RWPE2 (cell line): Measurements from ENCODE around the gene DPYSL4.

Experiments used
- ATAC-seq: fragments of 200-7000 bp; cut with Tn5 transposase; 3 replicates; pipeline ENCODE4 v1.9.1; 2021; ENCODE audit warnings: low read depth
- DNase-seq: peaks from one replicate; pipeline ENCODE4 v3.0.0-alpha.2; 2020; ENCODE audit warnings: low spot score
- H3K27ac ChIP-seq: fragments of 450-650 bp; 2 replicates; pipeline ENCODE4 v1.5.1; 2017; ENCODE audit warnings: mild to moderate bottlenecking; ENCODE audit not compliant: poor library complexity, severe bottlenecking
- H3K27me3 ChIP-seq: fragments of 250-450 bp; sonication (Bioruptor Pico); 2 replicates; pipeline ENCODE4 v1.5.1; 2021; ENCODE audit warnings: mild to moderate bottlenecking, moderate library complexity; ENCODE audit not compliant: insufficient read depth, poor library complexity, severe bottlenecking
- H3K36me3 ChIP-seq: fragments of 250-450 bp; sonication (Bioruptor Pico); 2 replicates; pipeline ENCODE4 v1.5.1; 2020; ENCODE audit warnings: low read depth, mild to moderate bottlenecking, moderate library complexity
- H3K4me1 ChIP-seq: fragments of 250-450 bp; sonication (Bioruptor Pico); 2 replicates; pipeline ENCODE4 v1.5.1; 2021; ENCODE audit warnings: mild to moderate bottlenecking, moderate library complexity; ENCODE audit not compliant: insufficient read depth, poor library complexity, severe bottlenecking
- H3K4me3 ChIP-seq: fragments of 250-450 bp; sonication (Bioruptor Pico); 2 replicates; pipeline ENCODE4 v1.5.1; 2021; ENCODE audit warnings: mild to moderate bottlenecking, moderate library complexity; ENCODE audit not compliant: severe bottlenecking
- H3K9me3 ChIP-seq: fragments of 250-450 bp; sonication (Bioruptor Pico); 2 replicates; pipeline ENCODE4 v1.5.1; 2021; ENCODE audit warnings: mild to moderate bottlenecking, moderate library complexity; ENCODE audit not compliant: severe bottlenecking
- CTCF ChIP-seq: fragments of 450-650 bp; IDR thresholded peaks from one replicate; pipeline ENCODE4 v1.5.1; 2017; ENCODE audit warnings: mild to moderate bottlenecking, moderate library complexity; ENCODE audit not compliant: poor library complexity, severe bottlenecking

The DPYSL4 gene

GRCh38 chr10:132139526-132139925 is 47.2 kb upstream of the DPYSL4 start:
- Histone ChIP-seq H3K9me3 (no peaks in the 10 kb centered on the region), H3K4me1 (no peaks in the 10 kb centered on the region), H3K27me3 (no peaks in the 10 kb centered on the region), H3K36me3 (no peaks in the 10 kb centered on the region), H3K4me3 (no peak overlapping the region), H3K27ac (no peak overlapping the region)
- no peak for TF ChIP-seq CTCF
- ATAC-seq (no peak), DNase-seq (peak; percentile 51)

- Histone ChIP-seq H3K36me3 (no peaks in the 10 kb centered on the region), H3K27ac (no peak overlapping the region), H3K4me1 (no peaks in the 10 kb centered on the region), H3K27me3 (no peaks in the 10 kb centered on the region), H3K4me3 (no peak overlapping the region), H3K9me3 (no peaks in the 10 kb centered on the region)
- no peak for ATAC-seq
- DNase-seq = peak; percentile 47
- TF ChIP-seq CTCF = no peak
These were observed 46.4 kb upstream of the DPYSL4 start for GRCh38 chr10:132140167-132140925.

- Histone ChIP-seq H3K36me3 (no peaks in the 10 kb centered on the region), H3K4me1 (no peaks in the 10 kb centered on the region), H3K9me3 (no peaks in the 10 kb centered on the region), H3K27ac (no peak overlapping the region), H3K27me3 (no peaks in the 10 kb centered on the region), H3K4me3 (no peak overlapping the region)
- ATAC-seq = no peak
- no peak for TF ChIP-seq CTCF
- DNase-seq = peak; percentile 41
These were observed 45.7 kb upstream of the DPYSL4 start for GRCh38 chr10:132141076-132141475.

- no peak overlapping the region for H3K4me3 ChIP-seq
- no peaks in the 10 kb centered on the region for H3K9me3 ChIP-seq
- no peak overlapping the region for H3K27ac ChIP-seq
- H3K36me3 ChIP-seq = no peaks in the 10 kb centered on the region
- no peaks in the 10 kb centered on the region for H3K4me1 ChIP-seq
- ATAC-seq (no peak), DNase-seq (peak; percentile 59)
- no peaks in the 10 kb centered on the region for H3K27me3 ChIP-seq
- no peak for TF ChIP-seq CTCF
These were observed 45.0 kb upstream of the DPYSL4 start for GRCh38 chr10:132141526-132142395.
